CD4-positive, alpha-beta T cell treated with Interleukin-17A for 4 hours (primary cell): ENCODE measurements around the gene HCRTR1.
A peak's percentile ranks its signal among the peaks of the same experiment; 100 is the strongest.

Source experiments
- DNase-seq: peaks from one replicate; pipeline ENCODE4 v3.0.0-alpha.2; 2020; ENCODE audit warnings: mixed read lengths

Gene HCRTR1

DNA sequence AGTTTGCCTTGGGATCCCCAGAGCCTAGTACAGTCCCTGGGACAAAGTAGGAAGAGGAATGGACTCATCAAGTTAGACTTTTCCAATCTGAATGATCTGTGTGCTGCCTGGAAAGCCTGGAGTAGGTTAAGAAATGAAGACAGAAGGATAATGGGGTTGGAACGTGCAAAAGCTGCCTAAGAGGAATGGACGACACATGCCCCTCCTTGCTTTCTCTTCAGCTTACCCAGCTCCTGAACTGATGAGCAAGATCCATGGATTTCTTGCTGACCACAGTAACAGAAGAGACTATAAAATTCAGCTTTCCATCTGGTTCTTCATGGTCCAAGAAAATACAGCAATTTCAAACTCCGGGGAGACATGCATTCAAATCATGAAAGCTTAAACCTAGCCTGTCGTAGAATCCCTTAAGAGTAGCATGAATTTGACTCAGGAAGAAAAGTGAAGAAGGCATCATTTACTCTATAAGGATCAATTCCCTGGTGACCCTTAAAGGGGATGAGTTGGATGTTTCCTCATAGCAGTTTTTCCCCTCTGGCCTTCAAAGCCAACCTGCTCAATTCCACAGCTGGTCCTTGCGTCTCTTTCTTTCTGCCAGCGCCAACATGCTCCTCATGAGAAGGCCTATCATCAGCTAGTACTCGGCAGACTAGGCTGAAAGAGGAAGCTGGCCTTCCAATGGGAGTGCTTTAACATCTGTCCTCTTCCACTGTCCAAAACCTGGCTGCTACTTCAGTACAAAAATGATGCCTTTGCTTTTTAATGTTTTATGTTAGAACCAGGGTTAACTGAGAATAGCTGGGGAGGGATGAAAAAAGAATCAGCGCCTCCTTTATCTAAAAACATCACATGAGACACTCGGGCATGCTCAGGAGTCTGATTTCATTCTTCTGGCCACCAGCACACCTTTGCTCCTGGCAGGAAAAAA, 32.9 kb downstream of the HCRTR1 start:
- no peak for DNase-seq

DNA sequence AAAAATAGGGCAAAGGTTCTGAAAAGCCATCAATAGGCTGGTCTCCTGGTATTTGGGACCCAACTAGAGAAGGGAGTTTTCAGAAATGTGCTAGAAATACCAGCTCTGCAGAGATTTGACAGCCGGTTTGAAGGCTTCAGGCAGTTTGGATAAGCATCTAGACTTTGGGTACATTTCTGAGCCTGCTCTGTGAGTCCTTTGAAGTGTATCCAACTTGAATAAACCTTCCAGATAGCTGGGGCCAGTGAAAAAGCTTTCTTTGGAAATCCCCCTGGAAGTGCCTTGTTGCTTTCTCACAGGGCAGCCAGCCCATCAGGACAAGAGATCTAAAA, 33.6 kb downstream of the HCRTR1 start:
- no peak for DNase-seq

DNA sequence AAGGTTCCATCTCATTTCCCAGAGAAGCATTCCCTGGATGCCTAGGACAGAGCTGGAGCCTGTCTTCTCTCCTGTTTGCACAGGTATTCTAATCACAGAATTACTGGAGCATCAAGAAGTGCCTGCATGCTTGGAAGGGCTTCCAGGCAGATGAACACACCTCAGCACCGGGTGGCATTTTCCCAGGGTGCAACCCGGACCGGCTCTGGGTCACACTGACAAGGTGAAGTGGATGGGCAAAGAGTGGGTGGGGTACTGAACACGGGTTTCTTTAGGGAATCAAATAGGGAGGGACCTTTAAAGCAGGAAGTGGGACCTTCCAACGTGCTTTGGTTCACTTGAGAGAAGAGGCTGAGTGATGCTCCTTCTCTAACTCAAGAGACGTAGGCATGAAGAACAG, 34.3 kb downstream of the HCRTR1 start:
- no peak for DNase-seq

DNA sequence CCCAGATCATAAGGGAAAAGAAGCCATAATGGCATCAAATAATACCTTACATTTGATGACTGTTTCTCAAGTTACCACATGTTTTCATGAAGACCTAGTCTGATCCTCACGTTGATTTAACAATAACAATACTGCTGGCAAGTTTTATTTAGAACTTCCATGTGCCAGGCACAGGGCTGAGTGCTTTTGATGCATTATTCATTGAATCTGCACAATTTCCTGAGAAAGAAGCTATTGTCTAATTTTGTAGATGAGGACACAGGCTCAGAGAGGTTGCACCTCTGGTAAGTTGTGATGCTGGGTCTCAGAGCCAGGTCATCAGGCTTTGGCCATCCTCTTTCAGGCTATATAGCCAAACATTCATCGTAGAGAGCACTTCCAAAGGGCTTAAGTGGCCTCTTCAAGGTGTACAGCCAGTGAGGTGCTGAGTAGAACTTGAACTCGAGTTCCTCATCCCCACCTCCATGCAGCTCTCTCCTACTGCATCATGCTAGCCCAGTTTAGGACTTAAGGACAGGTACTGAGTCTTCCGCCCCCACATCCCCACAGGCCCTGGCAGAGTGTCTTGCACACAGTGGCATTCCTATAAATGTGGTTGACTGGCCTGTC, 35.5 kb downstream of the HCRTR1 start:
- DNase-seq = no peak

DNA sequence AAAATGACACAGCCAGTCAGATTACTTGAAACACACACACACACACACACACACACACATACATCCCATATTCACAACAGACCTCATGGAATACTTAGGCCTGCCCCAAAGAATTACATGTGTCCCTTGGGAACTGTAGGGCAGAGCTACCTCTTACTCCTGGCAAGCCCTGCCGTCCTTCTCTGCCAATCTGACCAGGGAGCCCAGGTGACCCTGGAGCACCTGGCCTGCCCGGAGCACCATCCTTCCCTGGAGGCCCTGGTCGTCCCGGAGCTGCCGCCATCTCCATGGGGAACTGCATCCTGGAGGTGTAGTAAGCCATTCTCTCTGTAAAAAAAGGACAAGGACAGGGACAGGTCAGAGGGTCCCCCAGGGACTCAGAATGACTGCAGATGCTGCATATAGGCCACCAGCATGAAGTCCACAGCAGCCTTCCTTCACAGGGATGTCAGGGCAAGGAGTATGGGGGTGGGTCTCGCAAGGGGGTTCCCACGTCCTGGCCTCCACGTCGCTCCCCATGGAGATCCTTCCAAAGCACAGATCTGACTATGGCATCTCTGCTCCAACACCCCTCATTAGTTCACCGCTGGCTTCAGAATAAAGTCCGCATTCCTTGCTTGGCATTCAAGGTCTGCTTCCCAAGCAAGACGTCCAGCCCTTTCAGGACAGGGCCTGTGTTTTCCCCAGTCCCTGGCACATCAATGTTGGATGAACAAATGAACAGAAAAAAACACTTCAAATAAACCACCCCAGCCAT, 36.4 kb downstream of the HCRTR1 start:
- DNase-seq = no peak

DNA sequence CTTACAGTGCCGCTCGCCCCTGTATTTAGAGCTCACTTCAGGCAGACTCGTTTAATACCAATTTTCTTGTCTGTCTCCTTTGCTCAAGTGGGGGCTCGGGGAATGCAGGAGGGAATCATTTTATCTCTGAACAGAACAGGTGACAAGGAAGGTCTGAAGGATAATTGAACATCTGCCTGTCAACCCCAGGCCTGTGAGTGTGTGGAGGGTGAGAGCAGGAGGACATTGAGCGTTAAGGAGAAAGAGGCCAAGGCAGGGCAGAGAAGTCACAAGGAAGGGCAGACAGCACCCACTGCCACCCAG, 36.9 kb downstream of the HCRTR1 start:
- DNase-seq = no peak

DNA sequence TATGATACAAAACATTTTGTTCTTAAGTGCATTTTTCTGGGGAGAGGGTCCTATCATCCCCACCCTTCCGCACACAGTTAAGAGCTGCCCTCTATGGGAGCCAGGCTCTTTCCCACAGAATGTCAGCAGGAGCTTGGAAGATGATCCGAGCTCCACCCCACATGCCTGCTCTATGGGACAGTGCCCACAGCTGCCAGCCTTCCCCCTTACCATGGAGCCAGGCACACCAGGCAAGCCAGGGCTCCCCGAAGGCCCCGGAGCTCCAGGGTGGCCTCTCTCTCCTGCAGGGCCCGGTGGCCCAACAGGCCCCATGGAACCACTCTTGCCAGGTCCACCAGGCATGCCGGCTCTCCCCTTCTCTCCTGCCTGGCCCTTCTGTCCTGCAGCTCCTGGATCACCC, 37.6 kb downstream of the HCRTR1 start:
- DNase-seq = no peak

DNA sequence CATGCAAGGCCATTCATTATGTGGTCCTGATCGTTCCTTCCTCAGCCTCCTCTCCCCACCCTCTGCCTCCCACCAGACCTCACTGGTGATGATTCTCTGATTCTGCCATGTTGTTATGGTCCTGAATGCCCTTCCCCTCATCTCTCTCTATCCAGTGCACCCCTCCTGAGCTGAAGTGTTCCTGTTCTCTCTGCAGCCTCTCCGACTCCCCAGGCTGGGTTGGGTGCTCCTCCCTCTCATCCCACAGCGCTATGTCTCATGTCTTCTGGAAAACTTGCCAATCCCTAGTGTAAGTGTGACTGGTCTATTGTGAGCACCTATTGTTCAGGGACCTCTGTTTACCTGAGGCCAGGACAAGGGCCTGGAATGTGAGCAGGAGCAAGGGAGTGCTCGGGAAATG, 38.3 kb downstream of the HCRTR1 start:
- no peak for DNase-seq

DNA sequence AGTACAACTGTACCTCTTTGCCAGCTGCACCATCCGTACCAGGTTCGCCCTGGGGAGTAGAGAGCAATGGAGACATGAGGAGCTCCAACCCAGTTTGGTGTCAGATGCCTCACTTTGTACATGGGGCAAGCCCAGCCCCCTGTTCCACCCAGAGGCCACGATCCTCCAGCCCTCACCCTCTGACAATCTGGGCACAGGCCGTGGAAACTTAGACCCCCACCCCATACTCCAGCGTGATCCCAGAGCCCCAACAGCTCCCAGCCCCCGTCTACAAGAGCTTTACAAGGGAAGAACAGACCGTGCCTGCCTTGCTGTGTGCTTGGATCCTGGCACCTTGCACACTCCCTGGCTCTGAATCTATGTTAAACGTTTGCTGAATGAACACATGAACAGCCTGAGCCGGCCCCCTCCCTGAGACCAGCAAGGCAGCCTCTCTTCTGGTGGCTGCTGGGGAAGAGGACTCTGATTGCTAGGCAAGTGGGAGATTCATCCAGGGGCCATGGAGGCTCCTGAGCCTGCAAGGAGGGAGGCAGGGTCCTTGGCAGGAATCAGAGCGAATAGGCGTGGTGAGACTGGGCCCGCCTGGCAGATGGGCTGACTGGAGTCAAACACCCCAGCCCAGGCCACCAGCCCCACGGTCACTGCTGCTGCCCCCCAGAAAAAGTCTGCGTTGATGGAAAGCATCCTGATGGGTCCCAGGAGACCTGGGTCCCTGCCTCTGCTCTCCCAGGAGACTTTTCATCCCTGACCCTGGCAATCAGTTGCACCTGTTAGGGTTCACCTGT, 39.7 kb downstream of the HCRTR1 start:
- no peak for DNase-seq

DNA sequence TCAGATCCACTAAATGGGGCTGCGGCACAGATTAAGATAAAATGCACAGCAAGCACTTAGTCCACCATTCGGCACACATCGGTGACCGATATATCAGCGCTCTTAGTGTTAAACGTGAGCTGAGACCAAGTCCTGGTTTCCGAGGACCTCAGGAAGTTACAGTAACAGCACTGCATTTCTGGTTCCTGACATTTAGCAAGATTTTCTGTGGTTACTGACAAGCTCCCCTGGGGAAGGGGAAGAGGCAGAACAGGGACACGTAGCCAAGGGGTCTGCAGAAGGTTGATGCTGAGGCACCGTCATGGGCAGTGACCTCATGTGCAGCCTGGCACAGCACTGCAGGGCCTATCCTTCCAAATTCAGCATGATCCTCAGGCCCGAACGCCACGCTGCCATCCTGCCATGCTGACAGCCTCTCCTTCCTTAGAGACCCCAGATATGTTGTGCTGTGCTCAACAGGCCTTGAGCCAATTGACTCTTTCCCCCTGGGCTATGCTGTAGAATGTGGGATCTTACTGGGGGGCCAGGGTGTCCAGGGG, 40.6 kb downstream of the HCRTR1 start:
- no peak for DNase-seq

DNA sequence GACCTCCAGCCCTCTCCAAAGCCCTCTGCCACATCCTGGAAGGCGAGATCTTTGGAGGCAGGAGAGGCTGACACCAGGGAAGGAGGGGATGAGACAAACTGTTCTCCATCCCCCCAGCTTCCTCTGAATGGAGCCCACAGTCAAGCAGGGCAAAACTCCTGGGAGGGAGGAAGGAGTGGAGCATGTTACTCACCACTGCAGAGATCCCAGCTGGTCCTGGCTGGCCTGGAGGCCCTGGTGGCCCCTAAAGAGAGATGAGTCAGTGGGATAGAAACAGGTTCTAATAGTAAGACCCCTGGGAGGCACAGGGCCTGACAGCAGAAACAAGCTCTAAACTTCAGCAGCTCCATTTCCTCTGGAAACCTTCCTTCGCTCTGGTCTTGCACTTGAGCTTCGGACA, 41.2 kb downstream of the HCRTR1 start:
- DNase-seq = no peak

DNA sequence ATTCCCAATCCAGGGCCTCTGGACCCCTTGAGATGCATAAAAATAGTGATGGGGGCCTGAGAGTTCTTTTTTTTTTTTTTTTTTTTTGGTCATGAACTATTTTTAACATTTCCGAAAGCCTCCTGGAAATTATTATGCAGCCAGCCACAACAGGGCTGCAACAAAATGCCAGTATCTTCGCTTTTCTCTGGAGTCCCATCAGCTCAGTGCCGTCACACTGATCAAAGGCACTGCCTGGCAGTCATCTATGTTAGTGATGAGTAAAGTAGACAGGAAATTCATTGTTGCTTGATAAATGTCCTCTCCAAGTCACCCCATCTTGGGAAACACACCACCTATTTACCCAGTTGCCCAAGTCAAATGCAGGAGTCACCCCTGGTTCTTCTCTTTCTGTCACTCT, 42.4 kb downstream of the HCRTR1 start:
- DNase-seq = no peak

DNA sequence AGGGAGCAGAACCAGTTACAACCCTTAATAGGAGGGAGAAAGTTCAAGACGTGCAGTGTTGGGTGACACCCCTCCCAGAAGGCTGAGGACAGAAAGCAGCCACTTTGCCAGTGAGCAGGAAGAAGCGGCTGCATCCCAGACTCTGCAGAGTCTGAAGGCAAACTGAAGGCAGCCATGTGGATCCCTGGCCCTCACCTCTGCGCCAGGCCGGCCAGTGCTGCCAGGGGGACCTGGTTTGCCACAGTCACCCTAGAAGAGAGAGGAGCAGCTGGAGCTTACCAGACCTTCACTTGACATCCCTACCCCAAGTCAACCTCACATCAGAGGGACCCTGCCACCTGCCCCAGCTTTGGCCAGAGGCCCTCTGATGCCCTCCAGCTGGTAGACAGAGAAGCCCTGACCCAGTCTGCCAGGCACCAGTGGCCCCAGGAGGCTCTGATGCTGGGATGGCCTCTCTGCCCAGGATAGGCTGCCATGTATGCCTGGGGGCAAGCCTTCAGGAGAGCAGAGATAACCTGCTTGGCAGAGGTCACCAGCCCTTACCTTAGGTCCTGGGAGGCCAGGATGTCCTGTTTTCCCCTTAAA, 43.5 kb downstream of the HCRTR1 start:
- no peak for DNase-seq

DNA sequence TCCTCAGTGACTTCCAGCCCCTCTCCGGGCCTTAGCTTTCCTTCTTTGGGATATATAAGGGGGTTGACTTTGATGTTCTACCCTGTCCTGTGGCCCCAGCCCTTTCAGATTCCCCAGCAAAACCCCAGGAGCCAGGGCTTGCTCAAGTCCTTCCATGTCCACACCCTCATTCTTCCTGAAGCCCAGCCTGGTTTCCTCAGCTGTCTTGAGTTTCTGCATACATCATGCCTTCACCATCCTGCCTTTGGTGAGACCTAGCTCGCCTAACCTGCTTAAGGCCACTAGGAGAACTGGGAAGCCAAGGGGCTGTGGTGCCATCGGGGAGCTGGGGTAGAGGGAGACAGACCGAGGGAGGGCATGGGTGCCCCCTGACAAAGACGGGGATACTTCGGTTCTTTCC, 44.4 kb downstream of the HCRTR1 start:
- DNase-seq = no peak

DNA sequence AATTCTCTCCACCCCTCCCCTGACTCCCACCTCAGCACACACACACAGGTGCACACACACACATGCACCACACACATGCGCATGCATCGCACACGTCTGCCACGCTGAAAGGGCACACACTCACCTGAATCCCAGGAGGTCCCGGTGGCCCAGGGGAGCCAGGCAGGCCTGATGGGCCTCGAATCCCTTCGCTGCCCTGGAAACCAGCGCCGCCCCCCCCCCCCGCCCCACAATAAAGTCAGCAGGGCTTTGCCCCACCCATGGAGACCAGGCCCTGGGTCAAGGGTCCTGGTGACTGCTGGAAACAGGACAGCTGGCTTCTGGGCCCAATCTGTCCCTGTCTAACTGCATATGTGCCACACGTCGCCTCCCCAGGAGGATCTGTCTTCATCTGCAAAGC, 45.0 kb downstream of the HCRTR1 start:
- DNase-seq = no peak

DNA sequence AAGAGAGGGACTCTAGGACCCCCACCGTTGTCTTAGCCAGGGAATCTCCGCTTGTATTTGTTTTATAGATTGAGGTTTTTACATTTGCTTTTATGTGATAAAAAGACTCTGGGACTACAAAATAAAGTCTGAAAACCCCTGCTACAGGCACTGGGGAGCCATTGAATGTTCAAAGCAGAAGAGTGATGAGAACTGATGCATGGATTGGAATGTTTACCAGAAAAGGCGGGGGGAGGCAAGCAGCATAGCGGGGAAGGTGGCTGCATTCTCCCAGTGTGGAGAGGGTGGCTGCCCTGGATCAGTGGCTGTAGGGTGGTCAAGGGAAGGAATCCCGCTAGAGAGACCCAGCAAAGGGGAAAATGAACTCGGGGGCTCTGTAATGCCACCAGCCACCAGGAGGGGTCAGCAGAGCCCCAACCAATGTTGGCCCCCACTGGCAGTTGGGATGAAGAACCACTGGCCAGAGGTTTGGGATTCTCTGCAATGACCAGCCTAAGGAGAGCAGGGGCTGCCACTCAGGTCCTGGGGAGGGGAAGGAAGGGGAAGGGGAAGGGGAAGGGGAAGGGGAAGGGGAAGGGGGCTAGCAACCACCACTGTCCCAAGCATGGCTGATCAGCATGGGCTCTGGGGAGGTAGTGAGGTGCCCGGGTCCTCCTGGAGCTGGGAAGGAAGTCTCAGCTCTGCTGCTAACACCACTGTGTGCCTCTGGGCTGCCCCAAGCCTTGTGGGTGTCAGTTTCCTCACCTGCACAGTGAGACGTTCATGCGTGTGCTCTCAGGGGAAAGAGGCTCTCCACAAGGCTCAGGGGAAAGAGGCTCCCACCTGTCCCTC, 46.3 kb downstream of the HCRTR1 start:
- peak; percentile 73 for DNase-seq

DNA sequence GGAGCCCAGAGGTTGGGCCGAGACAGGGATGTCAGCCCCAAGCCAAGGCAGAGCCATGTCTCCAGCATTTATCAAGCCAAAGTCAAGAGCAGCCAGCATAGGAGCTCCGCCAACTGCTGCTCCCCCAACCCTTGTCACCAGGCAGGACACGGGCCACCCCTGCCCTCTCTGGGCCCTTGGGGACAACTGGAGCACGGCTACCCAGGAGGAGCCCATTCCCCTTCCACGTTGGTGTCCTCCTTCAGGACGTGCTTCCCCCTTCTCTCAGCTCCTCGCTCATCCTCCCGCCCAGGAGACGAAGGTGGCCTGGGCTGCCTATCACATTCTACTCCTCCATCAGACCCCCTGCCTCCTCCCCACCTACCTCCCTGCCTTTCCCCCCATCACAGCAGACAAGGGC, 47.0 kb downstream of the HCRTR1 start:
- DNase-seq = no peak

DNA sequence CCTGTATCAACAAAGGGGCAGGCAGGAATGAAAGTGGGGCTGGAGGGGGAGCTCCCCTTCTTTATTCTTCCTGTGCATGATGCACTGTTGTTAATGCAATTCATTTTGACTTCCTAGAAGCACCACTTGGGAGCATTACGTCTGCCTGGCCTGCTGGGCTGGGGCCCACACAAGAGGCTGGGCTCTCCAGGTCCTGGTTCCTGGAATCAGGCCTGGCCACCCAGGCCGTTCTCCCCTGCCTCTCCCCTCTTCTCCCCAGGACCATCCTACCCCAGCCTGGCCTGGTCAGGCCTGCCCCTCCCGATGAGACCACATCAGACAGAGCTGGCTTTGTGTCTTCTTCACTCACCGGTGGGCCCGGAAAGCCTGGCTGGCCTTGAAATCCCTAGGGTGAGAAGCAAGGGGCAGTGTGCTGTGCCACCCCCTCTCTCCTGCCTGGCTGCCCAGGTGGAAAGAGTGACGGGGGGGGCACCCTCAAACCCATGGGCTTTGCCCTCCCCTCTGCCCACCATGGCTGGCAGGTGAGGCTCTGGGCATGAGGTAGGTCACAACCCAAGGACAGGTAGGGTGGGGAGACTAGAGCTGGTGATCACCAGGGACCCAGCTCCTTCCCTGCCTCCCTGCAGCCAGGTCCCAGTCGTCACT, 47.9 kb downstream of the HCRTR1 start:
- no peak for DNase-seq

DNA sequence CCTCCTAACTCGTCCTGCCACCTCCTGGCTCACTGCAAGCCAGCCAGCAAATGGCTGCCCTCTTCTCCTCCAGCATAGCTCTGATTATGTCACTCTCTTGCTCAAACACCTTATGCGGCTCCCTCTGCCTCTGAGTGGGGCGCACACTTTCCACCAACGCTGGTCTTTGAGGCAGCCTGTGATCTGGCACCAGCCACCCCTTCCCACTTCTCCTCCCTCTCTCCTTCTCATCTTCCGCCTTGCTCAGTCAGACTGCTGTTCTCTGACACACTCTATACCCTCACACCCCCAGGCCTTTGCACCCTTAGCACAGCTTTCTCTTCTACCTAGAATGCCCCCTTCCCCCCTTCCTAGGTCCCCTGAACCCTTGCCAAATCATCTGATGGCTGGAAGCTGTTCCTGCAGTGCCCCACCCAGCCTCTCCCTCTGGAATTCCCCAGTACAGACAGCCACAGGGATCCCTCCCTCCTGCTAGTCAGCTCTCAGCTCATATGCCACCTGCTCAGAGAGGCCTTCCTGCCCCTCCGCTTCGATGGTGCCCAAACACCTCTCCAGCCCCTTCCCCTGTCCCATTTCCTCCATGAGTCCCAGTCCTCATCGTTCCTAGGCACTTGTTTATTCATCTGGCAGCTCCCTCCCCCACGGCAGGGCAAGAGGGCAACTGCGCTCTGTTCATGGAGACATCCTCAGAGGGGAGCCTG, 48.9 kb downstream of the HCRTR1 start:
- no peak for DNase-seq

DNA sequence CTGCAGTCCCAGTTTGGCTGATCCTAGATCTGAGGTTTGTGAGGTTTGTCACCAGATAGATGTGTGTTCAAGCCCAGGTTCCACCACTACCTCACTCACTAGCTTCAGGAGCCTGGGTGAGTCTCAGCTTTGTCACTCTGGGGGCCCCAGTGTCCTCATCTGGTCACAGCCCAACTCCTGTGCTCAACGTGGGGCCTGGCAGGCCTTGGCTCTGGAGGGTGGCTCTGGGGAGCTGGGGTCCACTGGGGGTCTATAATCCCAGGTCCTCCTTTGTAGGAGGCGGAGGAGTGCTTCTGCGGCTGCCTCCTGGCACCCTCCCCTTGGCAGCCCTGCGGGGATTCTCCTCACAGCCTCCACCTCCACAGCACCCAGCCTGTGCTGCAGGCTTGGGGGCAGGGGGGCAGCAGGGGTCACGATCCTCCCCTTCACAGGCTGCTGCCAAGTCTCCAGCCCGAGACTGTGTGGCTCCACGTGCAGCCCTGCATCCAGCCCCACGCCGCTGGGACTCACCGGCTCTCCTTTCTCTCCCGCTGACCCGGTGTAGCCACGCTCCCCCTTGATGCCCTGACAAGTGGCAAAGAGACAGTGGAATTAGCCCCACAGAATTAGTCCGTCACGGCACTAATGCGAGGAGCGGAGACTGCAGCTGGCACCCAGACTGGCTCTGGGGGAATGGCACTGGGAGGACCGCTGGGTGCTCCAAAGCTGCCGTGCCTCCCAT, 49.7 kb downstream of the HCRTR1 start:
- no peak for DNase-seq
